GM23248 (cell line): ENCODE results near the gene TNNI3K.

Experiments used
- EZH2 ChIP-seq: fragments of 200-600 bp; sonication (generic); IDR thresholded peaks from 2 replicates; pipeline ENCODE4 v1.6.1; 2018; ENCODE audit warnings: antibody characterized with exemption, mild to moderate bottlenecking; ENCODE audit not compliant: insufficient read depth, poor library complexity, severe bottlenecking
- EZH2phosphoT487 ChIP-seq: fragments of 200-600 bp; sonication (generic); IDR thresholded peaks from 2 replicates; pipeline ENCODE4 v1.6.1; 2018; ENCODE audit warnings: antibody characterized with exemption, moderate library complexity, mild to moderate bottlenecking, low read depth; ENCODE audit not compliant: insufficient read depth

DNA sequence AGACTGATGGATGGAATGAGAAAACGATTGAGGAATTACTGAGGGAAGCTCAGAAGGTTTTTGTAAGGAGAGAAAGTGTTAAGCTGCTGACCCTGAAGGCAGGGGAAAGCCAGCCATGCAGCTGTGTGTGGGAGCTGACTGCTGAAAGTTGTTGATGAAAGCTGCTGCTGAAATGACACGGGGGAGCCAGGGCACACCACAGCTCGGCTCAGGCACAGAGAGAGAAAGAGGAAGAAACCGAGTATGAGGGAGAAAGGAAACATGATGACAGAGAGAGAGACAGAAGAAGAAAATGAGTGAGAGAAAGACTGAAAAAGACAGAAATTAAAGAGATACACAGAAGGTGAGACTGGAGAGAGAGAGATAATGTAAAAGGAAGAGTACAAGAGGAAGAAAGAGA lies 161.7 kb downstream of the TNNI3K start:
- TF ChIP-seq EZH2phosphoT487 (no peak), EZH2 (no peak)
